Measurements from ENCODE around the gene PBX4.

Gene PBX4

GRCh38 chr19:19649580-19649995 lies 31.1 kb upstream of the PBX4 start:
- no peak for DNase-seq (ENCODE audit: low read depth in 2 of 2)

- DNase-seq (ENCODE audit: low read depth in 2 of 2) = no peak
These were observed 30.7 kb upstream of the PBX4 start for GRCh38 chr19:19649155-19649554.

- DNase-seq (ENCODE audit: low read depth in 2 of 2) = no peak
These were observed 28.7 kb upstream of the PBX4 start for GRCh38 chr19:19647037-19647835.

- DNase-seq (ENCODE audit: low read depth in 2 of 2) = no peak
These were observed 26.9 kb upstream of the PBX4 start for GRCh38 chr19:19645233-19645870.

GRCh38 chr19:19644054-19644388 lies 25.5 kb upstream of the PBX4 start:
- DNase-seq (ENCODE audit: low read depth in 2 of 2) = no peak

GRCh38 chr19:19643158-19644053 lies 24.9 kb upstream of the PBX4 start, which contains the start of gene GMIP:
Gene GMIP (minus strand): TSS chr19:19643657. CDS start chr19:19643529, 128 bp downstream.
- DNase-seq (ENCODE audit: low read depth in 2 of 2) = peak; percentile 81 to 85

GRCh38 chr19:19642506-19643157 lies 24.1 kb upstream of the PBX4 start:
- no peak for DNase-seq (ENCODE audit: low read depth in 2 of 2)

GRCh38 chr19:19637523-19638251 lies 19.2 kb upstream of the PBX4 start:
- DNase-seq (ENCODE audit: low read depth in 2 of 2) = no peak

- no peak for DNase-seq (ENCODE audit: low read depth in 2 of 2)
These were observed 18.7 kb upstream of the PBX4 start for GRCh38 chr19:19637186-19637522.

- no peak for DNase-seq (ENCODE audit: low read depth in 2 of 2)
These were observed 18.2 kb upstream of the PBX4 start for GRCh38 chr19:19636573-19637185.

GRCh38 chr19:19635313-19635702 lies 16.8 kb upstream of the PBX4 start:
- no peak for DNase-seq (ENCODE audit: low read depth in 2 of 2)

GRCh38 chr19:19634516-19635312 lies 16.2 kb upstream of the PBX4 start:
- DNase-seq (ENCODE audit: low read depth in 2 of 2) = no peak

- DNase-seq (ENCODE audit: low read depth in 2 of 2) = no peak
These were observed 15.4 kb upstream of the PBX4 start for GRCh38 chr19:19633711-19634515.

GRCh38 chr19:19632661-19633060 lies 14.2 kb upstream of the PBX4 start:
- no peak for DNase-seq (ENCODE audit: low read depth in 2 of 2)

GRCh38 chr19:19631346-19631745 lies 12.9 kb upstream of the PBX4 start:
- no peak for DNase-seq (ENCODE audit: low read depth in 2 of 2)

GRCh38 chr19:19630426-19630825 lies 11.9 kb upstream of the PBX4 start:
- no peak for DNase-seq (ENCODE audit: low read depth in 2 of 2)

- DNase-seq (ENCODE audit: low read depth in 2 of 2) = no peak
These were observed 11.6 kb upstream of the PBX4 start for GRCh38 chr19:19630062-19630414.

- no peak for DNase-seq (ENCODE audit: low read depth in 2 of 2)
These were observed 10.1 kb upstream of the PBX4 start for GRCh38 chr19:19628501-19629134.

Data from stimulated activated CD4-positive, alpha-beta T cell treated with anti-CD3 and anti-CD28 coated beads, Interleukin-4, amount 100 ng/mL, for 48 hours (primary cell).